Middle frontal gyrus (tissue), 1 donor: Measurements from ENCODE around the gene ADAM8.
A peak's percentile ranks its signal among the peaks of the same experiment; 100 is the strongest.
"Not testable (repeated sequence)": the region's sequence is repeated elsewhere in the genome, so short reads cannot be mapped to it uniquely, and the experiment has no call there.

Experiments
- DNase-seq: peaks from one replicate; pipeline ENCODE4 v3.0.0-alpha.2; 2015; ENCODE audit warnings: low spot score; ENCODE audit errors: extremely low spot score

Gene ADAM8

DNA sequence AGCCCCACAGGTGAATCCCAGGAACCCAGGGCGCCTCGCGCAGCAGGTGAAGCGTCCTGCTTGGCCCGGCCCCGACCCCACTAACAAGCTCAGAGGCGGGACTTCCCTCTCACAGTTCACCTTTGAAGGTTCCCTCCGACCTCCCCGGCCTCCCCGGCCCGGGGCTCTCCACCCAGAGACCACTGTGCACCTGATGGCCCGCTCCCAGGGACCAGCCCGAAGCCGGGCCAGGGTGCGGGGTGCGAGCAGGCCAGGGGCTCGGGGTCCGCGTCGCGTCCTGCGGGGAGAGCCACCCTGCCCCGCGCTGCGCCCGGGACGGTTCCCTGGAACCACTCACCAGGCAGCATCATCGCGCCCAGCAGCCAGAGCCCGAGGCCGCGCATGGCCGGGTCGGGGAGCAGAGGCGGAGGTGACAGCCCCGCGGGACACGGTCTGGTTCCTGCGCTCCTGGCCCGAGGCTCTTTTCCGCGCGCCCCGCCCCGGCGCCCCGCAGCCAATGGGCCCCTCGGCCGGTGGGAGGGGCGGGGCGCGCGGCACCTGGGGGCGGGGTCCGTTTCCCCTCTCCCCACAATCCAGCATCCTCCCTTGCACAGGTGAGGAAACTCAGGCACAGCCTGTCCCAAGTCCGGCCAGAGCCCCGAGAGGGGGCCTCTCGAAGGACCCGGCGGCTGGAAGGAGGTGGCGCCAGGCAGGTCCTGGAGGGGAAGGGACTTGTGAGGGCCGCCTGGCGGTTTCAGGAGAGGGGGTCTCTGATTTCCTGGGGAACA lies at the start of gene ADAM8:
ADAM8 (minus strand) TSS at position 434 of the 767 bp plus-strand sequence; CDS start at position 383, 51 bp downstream.
- DNase-seq: no peak

DNA sequence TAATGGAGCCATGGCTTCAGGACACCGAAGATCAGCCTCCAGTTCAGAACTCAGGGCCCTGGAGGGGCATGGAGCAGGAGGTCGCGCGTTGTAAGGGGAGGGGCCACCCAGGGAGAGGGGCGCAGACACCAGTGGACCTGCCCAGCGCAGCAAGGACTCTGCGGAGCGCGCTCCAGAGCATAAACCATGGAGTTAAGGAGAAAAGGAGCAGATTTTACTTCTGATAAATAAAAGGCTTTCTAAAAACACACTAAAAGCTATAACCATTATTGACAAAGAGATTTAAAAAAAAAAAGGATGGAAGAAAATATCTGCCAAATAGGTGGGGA lies 49.5 kb upstream of the ADAM8 start:
- DNase-seq: no peak

DNA sequence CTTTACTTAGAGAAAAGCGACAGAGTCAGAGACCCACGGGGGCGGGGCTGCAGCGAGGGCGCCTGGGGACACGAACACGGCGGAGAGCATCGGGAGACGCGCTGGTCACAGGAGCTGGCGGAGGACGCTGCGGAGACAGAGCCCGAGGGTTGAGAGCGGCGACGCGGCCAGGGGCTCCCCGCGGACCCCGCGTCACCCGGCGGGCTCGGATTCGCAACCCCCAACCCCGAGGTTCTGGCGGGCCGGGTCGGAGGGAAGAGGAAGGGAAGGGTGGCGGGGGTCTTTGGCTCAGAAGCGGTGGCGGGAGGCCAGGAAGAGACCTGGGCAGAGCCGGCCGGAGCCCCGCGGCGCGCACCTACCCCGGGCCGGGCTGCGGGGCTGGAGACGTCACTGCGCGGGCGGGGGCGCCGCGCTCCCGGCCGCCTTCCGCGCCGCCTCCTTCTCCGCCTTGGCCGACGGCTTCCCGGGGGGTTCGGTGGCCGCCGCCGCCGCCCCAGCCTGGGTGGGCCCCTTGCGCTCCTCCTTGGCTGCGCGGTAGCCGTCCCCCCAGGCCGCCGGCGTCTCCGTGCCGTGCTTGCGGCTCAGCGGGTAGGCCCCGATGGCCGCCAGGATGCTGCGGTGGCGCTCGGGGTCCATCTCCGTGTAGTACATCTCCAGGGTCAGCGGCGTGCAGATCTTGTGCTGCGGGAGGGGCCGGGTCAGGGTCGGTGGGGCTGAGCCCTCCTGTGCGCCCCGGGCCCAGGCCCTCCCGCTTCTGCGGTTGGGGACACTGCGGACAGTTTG lies 49.0 kb upstream of the ADAM8 start:
- no peak for DNase-seq

DNA sequence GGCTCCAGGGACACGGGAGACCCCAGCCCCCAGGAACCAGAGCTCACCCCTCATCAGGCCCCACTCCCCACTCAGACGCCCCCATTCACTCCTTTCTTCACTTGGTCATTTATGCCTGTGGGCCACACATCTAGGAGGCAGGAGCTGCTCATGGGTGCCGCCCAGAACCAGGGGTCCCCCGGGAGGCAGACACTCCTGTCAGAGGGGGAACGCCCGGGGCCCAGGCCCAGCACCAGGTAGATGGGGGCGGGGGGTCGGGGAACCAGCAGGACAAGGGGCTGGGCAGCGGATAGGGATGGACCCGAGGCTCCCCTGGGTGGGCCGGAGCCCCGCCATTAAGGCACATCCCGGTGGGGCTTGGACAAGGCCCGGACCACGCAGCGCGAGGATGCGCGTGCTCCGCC lies 48.2 kb upstream of the ADAM8 start:
- no peak for DNase-seq

DNA sequence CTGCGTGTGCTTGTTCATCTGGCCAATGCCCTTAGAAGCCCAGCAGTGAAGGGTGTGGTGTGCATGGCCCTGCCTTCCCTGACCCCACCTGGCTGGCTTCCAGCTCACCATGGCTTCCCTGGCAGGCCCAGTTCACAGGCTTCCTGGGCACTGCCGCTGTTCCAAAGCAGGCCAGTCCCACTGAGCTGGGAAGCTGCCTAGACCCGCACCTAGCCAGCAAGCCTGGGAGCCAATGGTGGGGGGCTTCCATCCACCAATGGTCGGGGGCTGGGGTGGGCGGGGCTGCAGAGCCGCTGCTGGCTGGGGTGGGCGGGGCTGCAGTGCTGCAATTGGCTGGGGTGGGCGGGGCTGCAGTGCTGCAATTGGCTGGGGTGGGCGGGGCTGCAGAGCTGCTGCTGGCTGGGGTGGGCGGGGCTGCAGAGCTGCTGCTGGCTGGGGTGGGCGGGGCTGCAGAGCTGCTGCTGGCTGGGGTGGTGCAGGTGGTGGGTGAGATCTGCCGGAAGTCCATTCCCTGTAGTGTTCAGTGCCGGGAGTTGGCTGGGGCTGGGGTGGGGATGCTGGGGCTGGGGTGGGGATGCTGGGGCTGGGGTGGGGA lies 47.6 kb upstream of the ADAM8 start:
- DNase-seq: no peak

DNA sequence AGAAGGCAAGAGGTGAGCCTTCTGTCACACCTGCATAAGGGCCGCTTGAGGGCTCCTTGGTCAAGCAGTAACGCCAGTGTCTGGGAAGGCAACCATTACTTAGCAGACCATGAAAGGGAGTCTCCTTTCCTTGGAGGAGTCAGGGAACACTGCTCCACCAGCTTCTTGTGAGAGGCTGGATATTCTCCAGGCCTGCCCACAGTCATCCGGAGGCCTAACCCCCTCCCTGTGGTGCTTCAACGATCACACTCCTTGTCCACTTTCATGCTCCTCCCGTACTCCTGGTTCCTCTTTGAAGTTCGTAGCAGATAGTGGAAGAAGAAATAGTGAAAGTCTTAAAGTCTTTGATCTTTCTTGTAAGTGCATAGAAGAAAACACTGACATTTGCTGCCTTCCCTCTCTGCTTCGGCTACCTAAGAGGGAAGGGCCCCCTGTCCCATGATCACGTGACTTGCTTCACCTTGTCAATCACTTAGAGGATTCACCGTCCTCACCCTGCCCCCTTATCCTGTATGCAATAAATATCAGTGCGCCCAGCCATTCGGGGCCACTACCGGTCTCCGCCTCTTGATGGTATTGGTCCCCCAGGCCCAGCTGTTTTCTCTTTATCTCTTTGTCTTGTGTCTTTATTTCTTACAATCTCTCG lies 45.5 kb upstream of the ADAM8 start:
- DNase-seq: not testable (repeated sequence)

DNA sequence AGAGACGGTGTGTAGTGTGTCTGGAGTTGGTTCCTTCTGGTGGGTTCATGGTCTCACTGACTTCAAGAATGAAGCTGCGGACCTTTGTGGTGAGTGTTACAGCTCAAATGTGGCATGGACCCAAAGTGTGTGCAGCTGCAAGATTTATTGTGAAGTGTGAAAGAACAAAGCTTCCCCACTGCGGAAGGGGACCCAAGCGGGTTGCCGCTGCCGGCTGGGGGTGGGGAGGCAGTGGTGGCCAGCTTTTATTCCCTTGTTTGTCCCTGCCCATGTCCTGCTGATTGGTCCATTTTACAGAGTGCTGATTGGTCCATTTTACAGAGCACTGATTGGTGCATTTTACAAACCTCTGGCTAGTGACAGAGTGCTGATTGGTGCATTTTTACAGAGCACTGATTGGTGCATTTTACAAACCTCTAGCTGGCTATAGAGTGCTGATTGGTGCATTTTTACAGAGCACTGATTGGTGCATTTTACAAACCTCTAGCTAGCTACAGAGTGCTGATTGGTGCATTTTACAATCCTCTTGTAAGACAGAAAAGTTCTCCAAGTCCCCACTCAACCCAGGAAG lies 44.3 kb upstream of the ADAM8 start:
- not testable (repeated sequence) for DNase-seq

DNA sequence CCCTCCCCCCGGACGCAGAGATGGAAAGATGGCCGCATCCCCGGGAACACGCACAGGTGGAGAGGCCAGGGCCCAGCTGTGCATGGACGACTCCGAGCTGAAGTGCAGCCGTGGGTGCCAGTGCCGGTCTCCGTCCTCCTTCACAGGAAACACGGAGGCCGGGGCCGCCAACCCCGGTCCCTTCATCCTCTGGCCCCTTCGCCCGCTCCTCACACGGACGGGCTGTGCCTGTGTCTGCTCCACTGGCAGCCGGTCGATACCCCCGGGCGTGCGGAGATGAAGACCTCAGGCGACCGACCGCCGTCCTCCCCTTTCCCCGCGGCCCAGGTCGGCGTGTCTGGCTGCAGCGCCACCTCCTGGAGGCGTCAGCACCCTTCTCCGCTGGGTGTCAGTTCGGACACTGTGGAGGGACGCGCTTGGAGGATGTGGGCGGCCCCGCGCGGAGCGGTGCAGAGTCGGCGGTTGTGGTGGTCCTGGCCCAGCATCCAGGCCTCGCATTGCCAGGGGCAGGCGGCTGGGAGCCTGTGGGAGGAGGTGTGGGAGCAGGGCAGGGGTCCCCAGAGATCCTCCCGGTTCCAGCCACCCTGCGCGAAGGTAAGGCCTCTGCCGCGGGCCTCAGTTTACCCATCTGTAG lies 41.9 kb upstream of the ADAM8 start:
- DNase-seq: no peak

DNA sequence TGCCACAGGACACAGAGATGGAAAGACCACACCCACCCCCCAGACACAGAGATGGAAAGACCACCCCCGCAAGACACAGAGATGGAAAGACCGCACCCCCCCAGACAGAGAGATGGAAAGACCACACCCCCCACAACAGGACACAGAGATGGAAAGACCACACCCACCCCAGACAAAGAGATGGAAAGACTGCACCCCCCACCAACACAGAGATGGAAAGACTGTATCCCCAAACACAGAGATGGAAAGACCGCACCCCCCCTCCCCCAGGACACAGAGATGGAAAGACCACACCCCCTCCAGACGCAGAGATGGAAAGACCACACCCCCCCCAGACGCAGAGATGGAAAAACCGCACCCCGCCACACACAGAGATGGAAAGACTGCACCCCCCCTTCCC lies 40.1 kb upstream of the ADAM8 start:
- DNase-seq: no peak

DNA sequence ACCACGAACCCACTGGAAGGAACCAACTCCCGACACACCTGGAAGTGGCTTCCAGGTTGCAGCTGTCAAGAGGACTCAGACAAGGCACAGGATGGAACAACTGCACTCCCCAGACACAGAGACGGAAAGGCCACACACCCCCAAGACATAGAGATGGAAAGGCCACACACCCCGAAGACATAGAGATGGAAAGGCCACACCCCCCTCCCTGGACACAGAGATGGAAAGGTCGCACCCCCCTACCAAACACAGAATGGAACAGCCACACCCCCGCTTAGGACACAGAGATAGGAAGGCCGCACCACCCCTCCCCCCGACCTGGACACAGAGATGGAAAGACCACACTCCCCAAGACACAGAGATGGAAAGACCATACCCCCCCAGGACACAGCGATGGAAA lies 39.6 kb upstream of the ADAM8 start:
- no peak for DNase-seq

DNA sequence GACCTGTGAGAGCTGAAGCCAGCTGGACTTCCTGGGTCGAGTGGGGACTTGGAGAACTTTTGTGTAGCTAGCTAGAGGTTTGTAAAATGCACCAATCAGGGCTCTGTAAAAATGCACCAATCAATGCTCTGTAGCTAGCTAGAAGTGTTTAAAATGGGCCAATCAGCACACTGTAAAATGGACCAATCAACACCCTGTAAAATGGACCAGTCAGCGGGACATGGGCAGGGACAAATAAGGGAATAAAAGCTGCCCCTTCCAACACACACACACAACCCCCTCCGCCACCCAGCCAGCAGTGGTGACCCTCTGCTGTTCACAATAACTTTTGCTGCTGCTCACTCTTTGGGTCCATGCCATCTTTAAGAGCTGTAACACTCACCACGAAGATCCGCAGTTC lies 39.2 kb upstream of the ADAM8 start:
- DNase-seq: no peak

DNA sequence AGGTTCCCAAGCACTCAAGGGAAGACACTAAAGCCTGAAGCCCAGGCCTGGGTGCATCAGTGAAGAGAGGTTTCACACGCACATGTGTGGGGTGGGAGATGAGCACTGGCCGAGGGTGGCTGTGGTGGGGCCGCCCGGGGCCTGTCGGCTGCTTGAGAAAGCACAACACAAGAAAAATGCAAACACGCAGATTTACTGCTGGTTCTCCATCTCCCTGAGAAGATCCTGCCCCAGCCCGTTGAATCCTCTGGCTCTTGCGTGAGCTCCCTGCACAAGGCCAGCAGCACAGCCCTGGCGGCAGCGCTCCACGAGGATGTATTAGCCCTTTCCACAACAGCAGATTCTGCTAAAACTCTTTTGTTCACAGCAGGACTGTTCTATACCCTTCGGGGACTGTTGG lies 38.2 kb upstream of the ADAM8 start:
- no peak for DNase-seq

DNA sequence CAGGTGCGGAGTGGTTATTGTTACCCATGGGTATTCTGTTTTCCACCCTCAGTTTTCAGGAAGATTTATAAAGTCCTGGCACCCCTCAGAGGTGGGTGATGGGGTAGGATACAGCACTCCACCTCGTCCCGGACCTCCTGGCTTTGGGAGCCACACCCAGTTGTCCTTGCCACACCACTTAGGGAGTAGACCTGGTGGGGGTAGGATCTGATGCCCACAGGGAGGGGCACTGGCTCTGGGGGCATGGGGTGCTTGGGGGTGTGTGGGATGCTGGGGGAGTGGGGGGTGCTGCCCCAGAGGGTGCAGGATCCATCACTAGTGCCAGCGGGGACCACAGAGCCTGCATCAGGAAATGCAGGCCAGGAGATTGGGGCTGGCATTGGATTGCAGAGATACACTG lies 36.5 kb upstream of the ADAM8 start:
- no peak for DNase-seq

DNA sequence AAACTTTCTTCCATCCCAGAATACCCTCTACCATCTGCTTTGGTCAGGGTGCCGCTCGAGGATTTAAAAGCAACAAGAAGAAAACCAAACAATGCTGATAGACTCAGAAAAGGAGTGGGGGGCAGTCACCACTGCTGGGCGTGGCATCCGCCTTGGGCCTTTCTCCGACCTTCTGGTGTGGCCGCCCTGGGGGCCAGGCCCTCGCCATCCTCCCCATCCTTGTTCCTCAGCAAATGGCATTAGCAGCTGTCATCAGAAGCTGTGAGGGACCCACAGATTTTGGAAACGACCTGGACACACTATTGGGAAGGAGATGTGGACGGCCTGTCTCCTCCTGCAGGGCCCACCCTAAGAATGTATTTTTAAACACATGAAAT lies 36.1 kb upstream of the ADAM8 start:
- no peak for DNase-seq

DNA sequence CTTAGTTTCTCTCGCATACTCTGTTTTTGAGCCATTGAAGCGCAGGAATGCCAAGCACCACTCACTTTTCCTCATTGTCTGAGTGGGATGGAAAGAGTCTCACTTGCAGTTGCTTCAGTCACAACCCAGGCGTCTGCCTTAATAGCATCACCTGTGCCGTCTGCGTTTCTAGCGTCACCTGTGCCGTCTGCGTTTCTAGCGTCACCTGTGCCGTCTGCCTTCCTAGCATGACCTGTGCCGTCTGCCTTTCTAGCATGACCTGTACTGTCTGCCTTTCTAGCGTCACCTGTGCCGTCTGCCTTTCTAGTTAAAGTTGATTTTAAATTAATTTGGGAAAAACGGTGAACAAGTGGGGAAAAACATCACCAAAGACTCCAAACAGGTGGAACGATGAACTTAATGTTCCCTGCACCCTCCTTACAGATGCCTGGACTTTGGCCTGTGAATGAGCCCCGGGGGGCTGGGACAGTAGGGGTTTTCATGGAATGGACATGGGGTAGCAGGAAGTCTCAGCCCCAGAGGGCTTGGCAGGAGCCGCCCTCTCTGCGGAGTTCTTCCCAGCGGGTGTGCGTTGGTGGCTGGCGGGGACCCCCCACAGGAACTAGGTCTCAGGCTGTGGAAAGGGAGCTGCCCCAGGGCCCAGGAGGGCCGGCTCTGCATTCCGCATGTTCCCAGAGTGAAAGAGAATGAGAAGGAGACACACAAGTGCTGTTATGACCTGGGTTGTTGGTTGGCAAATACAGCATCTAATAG lies 35.5 kb upstream of the ADAM8 start:
- no peak for DNase-seq

DNA sequence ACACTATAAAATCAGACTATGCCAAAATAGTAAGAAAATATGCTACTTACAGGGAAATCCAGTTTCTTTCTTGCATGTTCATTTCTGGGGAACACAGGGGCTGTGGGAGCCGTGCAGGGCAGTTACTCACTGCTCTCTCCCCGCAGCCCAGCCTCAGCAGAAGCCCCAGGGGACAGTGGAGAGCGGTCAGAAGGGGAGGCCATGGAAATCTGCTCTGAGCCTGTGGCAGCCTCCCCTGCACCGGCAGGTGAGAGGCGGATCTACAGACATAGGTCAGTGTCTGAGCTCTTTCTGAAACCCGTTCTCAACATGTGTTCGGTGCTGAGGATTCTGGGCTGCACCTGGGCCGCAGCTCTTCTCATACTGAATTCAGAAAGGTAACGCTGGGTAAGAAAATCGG lies 34.9 kb upstream of the ADAM8 start:
- no peak for DNase-seq

DNA sequence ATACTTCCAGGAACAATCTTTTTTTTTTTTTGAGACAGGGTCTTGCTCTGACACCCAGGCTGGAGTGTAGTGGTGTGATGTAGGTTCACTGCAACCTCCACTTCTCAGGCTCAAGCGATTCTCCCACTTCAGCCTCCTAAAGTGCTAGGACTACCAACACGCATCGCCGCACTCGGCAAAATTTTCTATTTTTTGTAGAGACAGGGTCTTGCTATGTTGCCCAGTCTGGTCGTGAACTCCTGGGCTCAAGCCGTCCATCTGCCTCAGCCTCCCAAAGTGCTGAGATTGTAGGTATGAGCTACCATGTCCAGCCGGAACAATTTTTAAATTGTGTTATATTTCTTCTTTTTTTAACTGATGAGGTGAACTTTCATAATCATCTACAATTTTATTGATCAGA lies 34.1 kb upstream of the ADAM8 start:
- no peak for DNase-seq

DNA sequence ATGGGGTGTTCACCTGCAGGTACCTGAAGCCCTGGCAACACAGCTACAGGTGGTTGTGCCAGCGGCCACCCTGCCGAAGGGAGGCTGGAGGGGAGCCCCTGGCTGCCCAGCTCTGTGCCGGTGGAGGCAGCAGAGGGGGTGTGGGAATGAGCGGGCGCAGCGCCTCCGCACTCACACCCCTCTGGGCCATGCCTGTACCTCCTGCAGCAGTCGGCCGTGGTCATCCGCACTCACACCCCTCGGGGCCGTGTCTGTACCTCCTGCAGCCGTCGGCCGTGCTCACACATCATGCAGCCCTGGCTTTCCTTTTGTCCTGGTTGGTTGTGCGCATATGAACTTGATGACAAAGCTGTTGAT lies 33.7 kb upstream of the ADAM8 start:
- no peak for DNase-seq

DNA sequence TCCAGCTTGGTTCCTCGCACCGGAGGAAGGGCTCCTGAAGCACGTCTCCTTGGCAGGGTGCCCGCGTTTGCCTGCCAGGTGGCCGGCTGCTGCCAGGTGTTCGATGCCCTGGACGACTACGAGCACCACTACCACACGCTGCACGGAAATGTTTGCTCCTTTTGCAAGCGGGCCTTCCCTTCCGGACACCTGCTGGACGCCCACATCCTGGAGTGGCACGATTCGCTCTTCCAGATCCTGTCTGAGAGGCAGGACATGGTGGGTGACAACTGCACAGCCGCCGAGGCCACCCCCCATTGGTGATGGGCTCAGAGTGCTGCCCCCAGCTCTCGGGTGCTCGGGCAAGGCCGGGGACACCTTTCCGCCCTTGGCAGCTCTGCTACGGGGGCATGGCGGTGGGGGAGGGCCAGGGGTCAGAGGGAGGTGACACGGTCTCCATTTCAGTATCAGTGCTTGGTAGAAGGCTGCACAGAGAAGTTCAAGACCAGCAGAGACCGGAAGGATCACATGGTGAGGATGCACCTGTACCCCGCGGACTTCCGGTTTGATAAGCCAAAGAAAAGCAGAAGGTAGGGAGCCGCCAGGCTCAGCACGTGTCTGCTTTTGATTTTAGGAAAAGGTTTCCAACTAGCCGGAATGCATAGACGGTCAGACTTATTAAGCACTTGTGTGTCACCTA lies 33.2 kb upstream of the ADAM8 start:
- no peak for DNase-seq

DNA sequence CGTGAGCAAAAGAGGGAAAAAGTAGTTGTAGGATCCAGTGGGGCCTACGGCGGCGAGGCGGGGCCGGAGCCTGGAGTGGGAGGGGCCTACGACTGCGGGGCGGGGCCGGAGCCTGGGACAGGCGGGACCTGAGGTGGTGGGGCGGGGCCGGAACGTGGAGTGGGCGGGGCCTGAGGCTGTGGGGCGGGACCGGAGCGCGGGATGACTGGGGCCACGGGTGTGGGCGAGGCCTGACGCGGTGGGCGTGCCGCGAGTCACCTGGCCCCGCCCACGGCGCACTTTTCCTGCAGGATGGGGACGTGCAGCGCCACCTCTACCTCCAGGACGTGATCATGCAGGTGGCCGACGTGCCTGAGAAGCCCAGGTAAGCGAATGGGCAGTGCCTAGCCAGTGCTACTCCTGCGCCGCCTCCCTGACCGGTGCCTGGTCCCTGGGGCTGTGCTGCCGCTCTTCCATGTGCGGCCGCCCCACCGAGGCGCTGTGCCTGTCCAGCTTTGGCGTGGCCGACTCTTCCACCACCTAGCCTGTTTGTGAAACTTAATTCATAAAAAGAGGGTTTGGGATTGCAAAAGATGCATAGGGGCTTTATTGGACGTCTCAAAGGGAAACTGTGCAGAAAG lies 32.5 kb upstream of the ADAM8 start:
- peak; percentile 59 for DNase-seq
